ENCODE measurements around the gene SIGLEC10. TPM values are rescaled to one million over a fixed set of nuclear protein-coding genes. Genes with fewer than 3 reads are reported as not detected.
A peak's percentile ranks its signal among the peaks of the same experiment; 100 is the strongest.

Gene SIGLEC10
- total and polyA plus RNA-seq, 9 of the 15 experiments (the other 6 are each of a cell fraction or from before 2014, with no cell fraction given), result 0.10 to 1.8 (median 0.82) TPM

DNA sequence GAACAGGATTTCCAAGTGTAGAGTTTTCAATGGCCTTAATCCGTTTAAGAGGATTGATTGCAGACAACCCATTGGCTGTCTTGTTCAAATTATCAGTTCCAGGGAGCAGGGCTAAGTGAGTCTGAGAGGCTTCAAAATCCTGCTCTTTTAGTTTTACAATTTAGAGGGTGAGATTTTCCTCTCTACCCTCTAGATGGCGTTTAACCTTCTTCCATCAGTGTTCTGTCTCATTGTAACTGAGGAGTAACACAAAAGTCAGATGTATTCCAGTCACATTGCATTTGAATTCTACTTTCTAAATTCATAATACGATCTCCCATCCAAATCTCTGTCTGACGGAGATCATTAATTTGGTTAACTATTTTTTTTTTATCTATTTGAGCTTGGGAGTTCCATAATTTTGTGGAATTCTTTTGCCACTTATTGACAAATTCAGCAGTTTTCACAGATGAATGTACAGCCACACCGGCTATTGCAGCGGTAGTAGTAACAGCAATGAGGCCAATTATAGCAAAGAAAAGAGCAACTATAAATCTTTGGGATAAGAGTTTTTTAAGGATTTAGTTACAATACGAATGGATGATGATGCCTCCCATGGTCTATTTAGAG lies 19.2 kb downstream of the SIGLEC10 start:
- BruUV-seq (replicated peaks), result no TSS peak
- no peaks in the 10 kb centered on the region for H3K9me1 ChIP-seq (ENCODE audit: control insufficient read depth, insufficient read depth, low read length)
- peaks cover 14% of the 10 kb centered on the region in 2 experiments; a peak in 4 of 5 replicates for H3K4me1 ChIP-seq (replicated peaks in 1 of 2; ENCODE audit: control insufficient read depth in 2 of 2, insufficient read depth in 2 of 2, low read length in 2 of 2)
- no peak overlapping the region; the same call in 1 of the 2 replicates for H2AFZ ChIP-seq (ENCODE audit: low read depth, low read length)
- CTCF ChIA-PET (ENCODE audit: low intra/inter-chr PET ratio), result interaction anchor here (0.6 to 1.2 kb wide), 2 partner anchors 44 to 117 kb away, joined by 3 to 4 read pairs; no protein-coding TSS in a partner anchor
- in situ Hi-C loops (cut with MboI) (no loop called here), intact Hi-C loops (cut with micrococcal nuclease) (no loop called here)
- H3K79me2 ChIP-seq (ENCODE audit: control insufficient read depth, insufficient read depth, low read length), result peaks cover 18% of the 10 kb centered on the region; the same call in 2 of the 3 replicates
- peaks cover 10% of the 10 kb centered on the region for H3K9me3 ChIP-seq (replicated peaks; ENCODE audit: control insufficient read depth, insufficient read depth, low read depth, low read length)
- no peak overlapping the region for H3K4me3 ChIP-seq
- H3K27me3 ChIP-seq (ENCODE audit: control insufficient read depth in 2 of 2, insufficient read depth in 2 of 2, low read length in 2 of 2), result no peaks in the 10 kb centered on the region
- H3K4me2 ChIP-seq (ENCODE audit: insufficient read depth, low read length), result no peak overlapping the region
- FAIRE-seq (peak; percentile 61), ATAC-seq (no peak), DNase-seq (ENCODE audit: extremely low read depth in 1 of 4, low spot score in 3 of 4) (peak; percentile 34 to 43 (median 40))
- WGBS (ENCODE audit: insufficient coverage, low coverage, missing lambda C conversion rate), result 42% methylated on average over 7 of the region's 7 CpGs
- 0 out of 2 replicates have a peak, but pooled peaks have one; percentile 21 for TF ChIP-seq SMC3 (conservative IDR thresholded peaks at IDR 0.05; ENCODE audit: insufficient read depth, low read depth, low read length)
- TF ChIP-seq DPF2 (IDR thresholded peaks at IDR 0.05), result no peak
- TF ChIP-seq RAD21 (CRISPR knock-in tag; conservative IDR thresholded peaks at IDR 0.05 in 1 of 2, IDR thresholded peaks at IDR 0.05 in 1 of 2), result peak; percentile 26 to 37; a peak in 2 of 4 replicates
- TF ChIP-seq, protein P1, sequence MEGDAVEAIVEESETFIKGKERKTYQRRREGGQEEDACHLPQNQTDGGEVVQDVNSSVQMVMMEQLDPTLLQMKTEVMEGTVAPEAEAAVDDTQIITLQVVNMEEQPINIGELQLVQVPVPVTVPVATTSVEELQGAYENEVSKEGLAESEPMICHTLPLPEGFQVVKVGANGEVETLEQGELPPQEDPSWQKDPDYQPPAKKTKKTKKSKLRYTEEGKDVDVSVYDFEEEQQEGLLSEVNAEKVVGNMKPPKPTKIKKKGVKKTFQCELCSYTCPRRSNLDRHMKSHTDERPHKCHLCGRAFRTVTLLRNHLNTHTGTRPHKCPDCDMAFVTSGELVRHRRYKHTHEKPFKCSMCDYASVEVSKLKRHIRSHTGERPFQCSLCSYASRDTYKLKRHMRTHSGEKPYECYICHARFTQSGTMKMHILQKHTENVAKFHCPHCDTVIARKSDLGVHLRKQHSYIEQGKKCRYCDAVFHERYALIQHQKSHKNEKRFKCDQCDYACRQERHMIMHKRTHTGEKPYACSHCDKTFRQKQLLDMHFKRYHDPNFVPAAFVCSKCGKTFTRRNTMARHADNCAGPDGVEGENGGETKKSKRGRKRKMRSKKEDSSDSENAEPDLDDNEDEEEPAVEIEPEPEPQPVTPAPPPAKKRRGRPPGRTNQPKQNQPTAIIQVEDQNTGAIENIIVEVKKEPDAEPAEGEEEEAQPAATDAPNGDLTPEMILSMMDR (IDR thresholded peaks at IDR 0.05 in 2 of 3, conservative IDR thresholded peaks at IDR 0.05 in 1 of 3; ENCODE audit: insufficient read depth in 2 of 3, low read depth in 1 of 3, low read length in 3 of 3), result peak; percentile 40 to 71 (median 47); a peak in 3 of 6 replicates
- POLR2A ChIA-PET, result no interaction called here
- H3K27ac ChIP-seq (ENCODE audit: extremely low read depth, low read depth, low read length), result no peak overlapping the region
- no peak overlapping the region for H3K9ac ChIP-seq (ENCODE audit: insufficient read depth in 1 of 2, low read depth in 2 of 2, low read length in 2 of 2)
- no peaks in the 10 kb centered on the region for H3K36me3 ChIP-seq (ENCODE audit: control insufficient read depth, insufficient read depth, low read length)
- no peaks in the 10 kb centered on the region for H4K20me1 ChIP-seq (replicated peaks; ENCODE audit: control insufficient read depth, insufficient read depth, low read length)

All from K562 (cell line).